IMR-90 (cell line): ENCODE data around the gene ALX4. TPM values are rescaled to one million over a fixed set of nuclear protein-coding genes. Genes with fewer than 3 reads are reported as not detected.

Experiments
- ATAC-seq: fragments of 200-7000 bp; cut with Tn5 transposase; 2 replicates; pipeline ENCODE4 v1.9.1; 2020; ENCODE audit warnings: low read depth, mild to moderate bottlenecking, moderate library complexity
- BruUV-seq: library from RNA; stranded (reverse); fragments of 400-500 nt; replicated peaks from 2 replicates; lab custom pipeline; 2021; lab: Mats Ljungman, UMichigan
- CTCF ChIA-PET: fragments of 300-600 bp; formaldehyde crosslinking; extraction: SDS; loops from one replicate; lab custom pipeline; 2021; ENCODE audit warnings: antibody characterized with exemption; lab: Yijun Ruan, JAX
- POLR2A ChIA-PET: fragments of 300-600 bp; sonication (Branson Sonifier 250); formaldehyde crosslinking; loops from one replicate; lab custom pipeline; 2022; ENCODE audit warnings: antibody characterized with exemption; ENCODE audit not compliant: unreplicated experiment; lab: Charles Lee
- DNase-seq: peaks from one replicate; pipeline ENCODE4 v3.0.0; 2013
- H2AFZ ChIP-seq: replicated peaks from 2 replicates; pipeline ENCODE3; 2013; ENCODE audit warnings: low read length, mild to moderate bottlenecking; ENCODE audit not compliant: poor library complexity
- H2AK5ac ChIP-seq: 2 replicates; pipeline ENCODE4 v1.6.1; 2013; ENCODE audit warnings: low read depth, low read length, inconsistent platforms
- H2AK9ac ChIP-seq: replicated peaks from 2 replicates; pipeline ENCODE3; 2013; ENCODE audit warnings: mild to moderate bottlenecking, low read depth, low read length, moderate library complexity; ENCODE audit not compliant: poor library complexity
- H2BK120ac ChIP-seq: 2 replicates; pipeline ENCODE4 v1.6.1; 2013; ENCODE audit warnings: low read depth, low read length, inconsistent platforms
- H2BK15ac ChIP-seq: 3 replicates; pipeline ENCODE4 v1.6.1; 2013; ENCODE audit warnings: low read depth, low read length, inconsistent platforms
- H2BK20ac ChIP-seq: 2 replicates; pipeline ENCODE4 v1.6.1; 2013; ENCODE audit warnings: low read depth, mild to moderate bottlenecking, inconsistent platforms, low read length, moderate library complexity
- H2BK5ac ChIP-seq: 2 replicates; pipeline ENCODE4 v1.6.1; 2013; ENCODE audit warnings: mild to moderate bottlenecking, low read depth, low read length, inconsistent platforms; ENCODE audit not compliant: poor library complexity, severe bottlenecking
- H3K14ac ChIP-seq: replicated peaks from 2 replicates; pipeline ENCODE4 v1.6.1; 2013; ENCODE audit warnings: low read depth, low read length, inconsistent platforms
- H3K18ac ChIP-seq: 2 replicates; pipeline ENCODE4 v1.6.1; 2013; ENCODE audit warnings: low read depth, low read length, control low read depth
- H3K23ac ChIP-seq: 2 replicates; pipeline ENCODE4 v1.6.1; 2013; ENCODE audit warnings: low read depth, low read length, inconsistent platforms
- H3K27ac ChIP-seq: 2 replicates; pipeline ENCODE4 v1.5.1; 2013; ENCODE audit warnings: mild to moderate bottlenecking, control low read depth, low read length; ENCODE audit not compliant: insufficient read depth
- H3K27me3 ChIP-seq: 2 replicates; pipeline ENCODE4 v1.6.1; 2013; ENCODE audit warnings: low read length; ENCODE audit not compliant: control insufficient read depth, insufficient read depth
- H3K36me3 ChIP-seq: 2 replicates; pipeline ENCODE4 v1.6.1; 2013; ENCODE audit warnings: low read length, mixed read lengths; ENCODE audit not compliant: control insufficient read depth, insufficient read depth
- H3K4ac ChIP-seq: 2 replicates; pipeline ENCODE4 v1.6.1; 2013; ENCODE audit warnings: low read depth, low read length, inconsistent platforms
- H3K4me1 ChIP-seq: 2 replicates; pipeline ENCODE4 v1.6.1; 2013; ENCODE audit warnings: low read length, mixed read lengths; ENCODE audit not compliant: control insufficient read depth, insufficient read depth
- H3K4me2 ChIP-seq: 2 replicates; pipeline ENCODE4 v1.6.1; 2013; ENCODE audit warnings: low read depth, mild to moderate bottlenecking, control low read depth, low read length, moderate library complexity
- H3K4me3 ChIP-seq: 2 replicates; pipeline ENCODE4 v1.5.1; 2013; ENCODE audit warnings: low read depth, mild to moderate bottlenecking, control low read depth, low read length, moderate library complexity; ENCODE audit not compliant: insufficient read depth
- H3K56ac ChIP-seq: 2 replicates; pipeline ENCODE4 v1.6.1; 2013; ENCODE audit warnings: low read length, inconsistent platforms; ENCODE audit not compliant: insufficient read depth; ENCODE audit errors: extremely low read depth
- H3K79me1 ChIP-seq, 2 experiments: 2 replicates each; pipeline ENCODE4 v1.6.1; 2013; ENCODE audit warnings: low read length in 2 of 2, inconsistent platforms in 1 of 2, low read depth in 1 of 2
- H3K9ac ChIP-seq: 2 replicates; pipeline ENCODE4 v1.6.1; 2013; ENCODE audit warnings: low read depth, low read length, control low read depth
- H3K9me1 ChIP-seq: 2 replicates; pipeline ENCODE4 v1.6.1; 2013; ENCODE audit warnings: low read length, inconsistent platforms; ENCODE audit not compliant: insufficient read depth
- H3K9me3 ChIP-seq: 2 replicates; pipeline ENCODE4 v1.6.1; 2013; ENCODE audit warnings: low read length; ENCODE audit not compliant: control insufficient read depth, insufficient read depth
- H4K20me1 ChIP-seq: 2 replicates; pipeline ENCODE4 v1.6.1; 2013; ENCODE audit warnings: low read length, inconsistent platforms; ENCODE audit not compliant: insufficient read depth
- H4K5ac ChIP-seq: 2 replicates; pipeline ENCODE4 v1.6.1; 2013; ENCODE audit warnings: mild to moderate bottlenecking, low read depth, low read length, control low read depth
- H4K8ac ChIP-seq, 2 experiments: 2 replicates each; pipeline ENCODE4 v1.6.1; 2013; ENCODE audit warnings: low read depth in 2 of 2, low read length in 2 of 2, control low read depth in 1 of 2, inconsistent platforms in 1 of 2
- H4K91ac ChIP-seq: 2 replicates; pipeline ENCODE4 v1.6.1; 2013; ENCODE audit warnings: low read depth, low read length, inconsistent platforms; ENCODE audit not compliant: insufficient read depth
- BHLHE40 ChIP-seq: fragments of 150-350 bp; IDR thresholded peaks from 2 replicates; pipeline ENCODE4 v1.6.1; 2016; ENCODE audit warnings: mild to moderate bottlenecking, low read depth, low read length
- CEBPB ChIP-seq: IDR thresholded peaks from 2 replicates; pipeline ENCODE4 v1.6.1; 2012; ENCODE audit warnings: low read depth, low read length, improper control_type of control experiment
- CTCF ChIP-seq: conservative IDR thresholded peaks from 2 replicates; pipeline ENCODE4 v1.5.1; 2012; ENCODE audit warnings: mild to moderate bottlenecking, low read depth, low read length, improper control_type of control experiment
- ELK1 ChIP-seq: fragments of 150-350 bp; IDR thresholded peaks from 2 replicates; pipeline ENCODE4 v1.6.1; 2016; ENCODE audit warnings: low read depth, mild to moderate bottlenecking, low read length, moderate library complexity, borderline replicate concordance
- FOS ChIP-seq: fragments of 150-350 bp; IDR thresholded peaks from 2 replicates; pipeline ENCODE4 v1.6.1; 2016; ENCODE audit warnings: low read depth, low read length
- MAFK ChIP-seq: IDR thresholded peaks from 2 replicates; pipeline ENCODE4 v1.6.1; 2012; ENCODE audit warnings: low read depth, low read length, improper control_type of control experiment
- MAZ ChIP-seq: IDR thresholded peaks from 2 replicates; pipeline ENCODE4 v1.6.1; 2012; ENCODE audit warnings: low read depth, mild to moderate bottlenecking, low read length, improper control_type of control experiment, moderate library complexity, borderline replicate concordance
- MXI1 ChIP-seq: IDR thresholded peaks from 2 replicates; pipeline ENCODE4 v1.6.1; 2012; ENCODE audit warnings: low read depth, mild to moderate bottlenecking, low read length, moderate library complexity, borderline replicate concordance
- NFE2L2 ChIP-seq: fragments of 150-350 bp; IDR thresholded peaks from 2 replicates; pipeline ENCODE4 v1.6.1; 2016; ENCODE audit warnings: low read depth, mild to moderate bottlenecking, low read length
- POLR2A ChIP-seq: IDR thresholded peaks from 2 replicates; pipeline ENCODE4 v1.6.1; 2012; ENCODE audit warnings: mild to moderate bottlenecking, low read depth, low read length
- RAD21 ChIP-seq: IDR thresholded peaks from 2 replicates; pipeline ENCODE4 v1.6.1; 2012; ENCODE audit warnings: low read length, improper control_type of control experiment
- SMC3 ChIP-seq: fragments of 150-350 bp; IDR thresholded peaks from 2 replicates; pipeline ENCODE4 v1.6.1; 2016; ENCODE audit warnings: low read depth, mild to moderate bottlenecking, antibody characterized with exemption, low read length, moderate library complexity
- USF2 ChIP-seq: fragments of 150-350 bp; IDR thresholded peaks from 2 replicates; pipeline ENCODE4 v1.6.1; 2017; ENCODE audit warnings: mild to moderate bottlenecking, antibody characterized with exemption, low read length, low read depth
- WGBS, 2 experiments: methylation state at CpG; one replicate each; pipeline versions ENCODE4 v1.1.5 to v1.1.7; 2013; ENCODE audit warnings: missing lambda C conversion rate in 2 of 2; ENCODE audit not compliant: insufficient read length in 1 of 2; ENCODE audit errors: extremely low coverage in 2 of 2; 5-methylcytosine and 5-hydroxymethylcytosine counted together
- dilution Hi-C: fragments of 300-500 bp; cut with HindIII; formaldehyde crosslinking; loops from one replicate; pipeline ENCODE4 v1.14.3; 2018; ENCODE audit warnings: low sequenced_read_pairs; ENCODE audit not compliant: unreplicated experiment
- in situ Hi-C: fragments of 300-500 bp; cut with MboI; formaldehyde crosslinking; loops from 3 replicates; pipeline ENCODE4 v1.14.3; 2019; ENCODE audit warnings: low sequenced_read_pairs, inconsistent platforms, mixed read lengths
- intact Hi-C: fragments of 100-400 bp; cut with micrococcal nuclease; formaldehyde crosslinking; loops from 2 replicates; pipeline ENCODE4 v1.10.0; 2022
- polyA plus RNA-seq, 3 experiments: library from polyadenylated mRNA; depleted of rRNA; stranded (reverse); fragments of >200 nt; gene quantifications; 2 replicates each; pipeline ENCODE4 v1.2.3, GENCODE V29; 2012; ENCODE audit warnings: low replicate concordance in 1 of 3
- total RNA-seq: library from RNA; depleted of rRNA; stranded (reverse); fragments of >200 nt; gene quantifications from 2 replicates; pipeline ENCODE4 v1.2.3, GENCODE V29; 2012

Gene ALX4
- total and polyA plus RNA-seq, 2 of the 4 experiments (the other 2 are of a cell fraction), result not detected

- H3K4ac ChIP-seq, result no peak overlapping the region
- DNase-seq (no peak), ATAC-seq (no peak)
- H3K4me3 ChIP-seq, result no peak overlapping the region
- no peak overlapping the region for H3K23ac ChIP-seq
- TF ChIP-seq POLR2A (no peak), BHLHE40 (no peak), CEBPB (no peak), CTCF (no peak), USF2 (no peak), NFE2L2 (no peak), RAD21 (no peak), MXI1 (no peak), MAFK (no peak), SMC3 (no peak), MAZ (no peak), FOS (no peak), ELK1 (no peak)
- H3K36me3 ChIP-seq, result no peaks in the 10 kb centered on the region
- H3K4me1 ChIP-seq, result no peaks in the 10 kb centered on the region
- no peaks in the 10 kb centered on the region for H4K20me1 ChIP-seq
- H4K5ac ChIP-seq, result no peak overlapping the region
- no peaks in the 10 kb centered on the region for H3K9me3 ChIP-seq
- dilution Hi-C loops, result no loop called here
- H3K4me2 ChIP-seq, result no peak overlapping the region
- H2BK20ac ChIP-seq, result no peak overlapping the region
- no peak overlapping the region for H2AK9ac ChIP-seq
- H2BK15ac ChIP-seq, result no peak overlapping the region
- H3K9me1 ChIP-seq, result no peaks in the 10 kb centered on the region
- no peaks in the 10 kb centered on the region for H3K27me3 ChIP-seq
- BruUV-seq, result no TSS peak
- WGBS, 2 experiments, result no CpG with 5 or more reads among the region's 1 CpG
- H4K8ac ChIP-seq, result no peak overlapping the region
- no peak overlapping the region for H2BK120ac ChIP-seq
- no peaks in the 10 kb centered on the region for H3K79me1 ChIP-seq
- H3K14ac ChIP-seq, result no peak overlapping the region
- H2AFZ ChIP-seq, result no peak overlapping the region
- H4K91ac ChIP-seq, result no peak overlapping the region
- intact Hi-C loops, result loop anchor here (2.0 kb wide), 1 partner anchor 72 kb away; no protein-coding TSS in a partner anchor
- ChIA-PET CTCF (no interaction called here), POLR2A (no interaction called here)
- in situ Hi-C loops, result no loop called here
- no peak overlapping the region for H2AK5ac ChIP-seq
- no peak overlapping the region for H2BK5ac ChIP-seq
- no peak overlapping the region for H3K56ac ChIP-seq
- no peak overlapping the region for H3K27ac ChIP-seq
- no peak overlapping the region for H3K18ac ChIP-seq
- H3K9ac ChIP-seq, result no peak overlapping the region
Observed at GRCh38 chr11:44213148-44213547, 96.8 kb downstream of the ALX4 start.
